ENCODE data around the gene THOC6. TPM values are rescaled to one million over a fixed set of nuclear protein-coding genes. Genes with fewer than 3 reads are reported as not detected.

The THOC6 gene
- total RNA-seq, 1 donor from 2014 or later, result 31.4 TPM

GRCh38 chr16:3003582-3004270 is 20.1 kb upstream of the THOC6 start:
- Histone ChIP-seq H3K4me3 (no peak overlapping the region), H3K4me1 (peaks cover 18% of the 10 kb centered on the region), H3K27me3 (peaks cover 13% of the 10 kb centered on the region), H3K27ac (no peak overlapping the region), H3K9me3 (no peaks in the 10 kb centered on the region), H3K36me3 (no peaks in the 10 kb centered on the region)
- DNase-seq (peak; percentile 98), ATAC-seq (peak; percentile 97)
- intact Hi-C loops (cut with DNase I), result no loop called here
- TF ChIP-seq CTCF (IDR thresholded peaks at IDR 0.05), result peak; percentile 56

- no peaks in the 10 kb centered on the region for H3K36me3 ChIP-seq
- no peak for TF ChIP-seq CTCF (IDR thresholded peaks at IDR 0.05)
- no peak overlapping the region for H3K27ac ChIP-seq
- H3K27me3 ChIP-seq, result peaks cover 15% of the 10 kb centered on the region
- peaks cover 19% of the 10 kb centered on the region for H3K4me1 ChIP-seq
- no peak overlapping the region for H3K4me3 ChIP-seq
- no peak for ATAC-seq
- intact Hi-C loops (cut with DNase I), result no loop called here
- no peaks in the 10 kb centered on the region for H3K9me3 ChIP-seq
- no peak for DNase-seq
Observed at GRCh38 chr16:3004319-3004718, 19.5 kb upstream of the THOC6 start.

- DNase-seq, result peak; percentile 83
- no peaks in the 10 kb centered on the region for H3K36me3 ChIP-seq
- intact Hi-C loops (cut with DNase I), result no loop called here
- peaks cover 20% of the 10 kb centered on the region for H3K27me3 ChIP-seq
- peaks cover 19% of the 10 kb centered on the region for H3K4me1 ChIP-seq
- peak; percentile 6 for ATAC-seq
- no peaks in the 10 kb centered on the region for H3K9me3 ChIP-seq
- no peak for TF ChIP-seq CTCF (IDR thresholded peaks at IDR 0.05)
- peak overlapping the region; percentile 37 for H3K4me3 ChIP-seq
- peak overlapping the region; percentile 60 for H3K27ac ChIP-seq
Observed at GRCh38 chr16:3004781-3005284, 19.0 kb upstream of the THOC6 start.

GRCh38 chr16:3007059-3007956 is 16.5 kb upstream of the THOC6 start:
- H3K27ac ChIP-seq, result peak overlapping the region; percentile 45
- no peak overlapping the region for H3K4me3 ChIP-seq
- peaks cover 27% of the 10 kb centered on the region for H3K27me3 ChIP-seq
- H3K36me3 ChIP-seq, result no peaks in the 10 kb centered on the region
- H3K9me3 ChIP-seq, result no peaks in the 10 kb centered on the region
- ATAC-seq, result no peak
- no peak for DNase-seq
- H3K4me1 ChIP-seq, result peaks cover 22% of the 10 kb centered on the region
- intact Hi-C loops (cut with DNase I), result no loop called here
- TF ChIP-seq CTCF (IDR thresholded peaks at IDR 0.05), result no peak

- no peak for TF ChIP-seq CTCF (IDR thresholded peaks at IDR 0.05)
- H3K4me3 ChIP-seq, result no peak overlapping the region
- peak overlapping the region; percentile 45 for H3K27ac ChIP-seq
- no peaks in the 10 kb centered on the region for H3K9me3 ChIP-seq
- ATAC-seq, result no peak
- H3K36me3 ChIP-seq, result no peaks in the 10 kb centered on the region
- intact Hi-C loops (cut with DNase I), result no loop called here
- peaks cover 27% of the 10 kb centered on the region for H3K27me3 ChIP-seq
- peaks cover 22% of the 10 kb centered on the region for H3K4me1 ChIP-seq
- DNase-seq, result peak; percentile 84
Observed at GRCh38 chr16:3007957-3008689, 15.7 kb upstream of the THOC6 start.

Data from upper lobe of right lung (tissue), 1 donor.